Embryonic facial prominence (tissue), 1 donor: ENCODE results near the gene CCDC192.
"Not testable (repeated sequence)": the region's sequence is repeated elsewhere in the genome, so short reads cannot be mapped to it uniquely, and the experiment has no call there.

ENCODE experiments used
- DNase-seq: peaks from one replicate; pipeline ENCODE4 v3.0.0-alpha.2; 2016; ENCODE audit errors: extremely low spot score

The CCDC192 gene

GRCh38 chr5:127702926-127703561 lies at the start of gene CCDC192:
TSS of gene CCDC192 (plus strand) at chr5:127703391. CDS start at chr5:127703446, 55 bp downstream.
- no peak for DNase-seq

- no peak for DNase-seq
These were observed 46.4 kb upstream of the CCDC192 start for GRCh38 chr5:127656825-127657224.

GRCh38 chr5:127660047-127660733 lies 43.0 kb upstream of the CCDC192 start:
- DNase-seq: no peak

GRCh38 chr5:127664093-127664492 lies 39.1 kb upstream of the CCDC192 start:
- no peak for DNase-seq

GRCh38 chr5:127665641-127666040 lies 37.5 kb upstream of the CCDC192 start:
- DNase-seq: no peak

GRCh38 chr5:127666043-127666716 lies 37.0 kb upstream of the CCDC192 start:
- DNase-seq: no peak

- no peak for DNase-seq
These were observed 35.3 kb upstream of the CCDC192 start for GRCh38 chr5:127667926-127668325.

GRCh38 chr5:127671218-127671617 lies 32.0 kb upstream of the CCDC192 start:
- no peak for DNase-seq

GRCh38 chr5:127673117-127673800 lies 29.9 kb upstream of the CCDC192 start:
- no peak for DNase-seq

GRCh38 chr5:127676951-127677350 lies 26.2 kb upstream of the CCDC192 start:
- DNase-seq: not testable (repeated sequence)

- DNase-seq: not testable (repeated sequence)
These were observed 23.4 kb upstream of the CCDC192 start for GRCh38 chr5:127679691-127680330.

- no peak for DNase-seq
These were observed 22.6 kb upstream of the CCDC192 start for GRCh38 chr5:127680595-127680994.

- DNase-seq: no peak
These were observed 20.2 kb upstream of the CCDC192 start for GRCh38 chr5:127683008-127683407.

- DNase-seq: no peak
These were observed 18.3 kb upstream of the CCDC192 start for GRCh38 chr5:127684726-127685467.

- no peak for DNase-seq
These were observed 17.5 kb upstream of the CCDC192 start for GRCh38 chr5:127685662-127686061.

GRCh38 chr5:127686424-127686823 lies 16.8 kb upstream of the CCDC192 start:
- no peak for DNase-seq

- no peak for DNase-seq
These were observed 8.5 kb upstream of the CCDC192 start for GRCh38 chr5:127694518-127695171.

GRCh38 chr5:127695346-127695745 lies 7.8 kb upstream of the CCDC192 start:
- no peak for DNase-seq

GRCh38 chr5:127696683-127697082 lies 6.5 kb upstream of the CCDC192 start:
- DNase-seq: no peak

GRCh38 chr5:127697894-127698600 lies 5.1 kb upstream of the CCDC192 start:
- DNase-seq: no peak
